Mucosa of descending colon (tissue), 3 donors: ENCODE data around the gene PNLIPRP2. TPM values are rescaled to one million over a fixed set of nuclear protein-coding genes. Genes with fewer than 3 reads are reported as not detected.

Experiments
- ATAC-seq: fragments of 200-7000 bp; cut with Tn5 transposase; one replicate; pipeline ENCODE4 v1.9.1; 2020; ENCODE audit warnings: mild to moderate bottlenecking, moderate library complexity
- DNase-seq, 3 donors: peaks; one replicate each; pipeline ENCODE4 v3.0.0-alpha.2; 2020
- H3K36me3 ChIP-seq: fragments of 200-600 bp; one replicate; pipeline ENCODE4 v1.8.0; 2021; ENCODE audit warnings: low read depth, mild to moderate bottlenecking
- H3K4me1 ChIP-seq: fragments of 200-600 bp; one replicate; pipeline ENCODE4 v1.8.0; 2021; ENCODE audit warnings: low read depth, mild to moderate bottlenecking
- H3K4me3 ChIP-seq: fragments of 200-600 bp; one replicate; pipeline ENCODE4 v1.8.0; 2021; ENCODE audit warnings: mild to moderate bottlenecking
- H3K9me3 ChIP-seq: fragments of 200-600 bp; one replicate; pipeline ENCODE4 v1.8.0; 2021; ENCODE audit warnings: mild to moderate bottlenecking
- intact Hi-C, 2 donors: fragments of 100-400 bp; cut with DNase I in 1 of 2; cut with micrococcal nuclease in 1 of 2; formaldehyde crosslinking; loops; one replicate each; pipeline versions ENCODE4 v1.11.0 to v1.11.1; 2022; cut with DNase I, micrococcal nuclease
- total RNA-seq, 3 donors: library from RNA; stranded (reverse); fragmentation: NEBNext Ultra II Directional in 2 of 3; extraction: Animal tissue kit (Norgen Biotek cat#: 25700) in 2 of 3; gene quantifications; one replicate each; pipeline versions ENCODE4 v1.2.1 to v1.2.4, GENCODE V29; 2021 to 2023
- TF ChIP-seq, protein P1 (sequence below): fragments of 200-600 bp; IDR thresholded peaks from one replicate; pipeline ENCODE4 v1.8.0; 2022; ENCODE audit warnings: antibody characterized with exemption, mild to moderate bottlenecking
- donor health status: DM: no; HTN: no; CAD: no; lungs with moderate emphysema.
- donor health status: DM: no; HTN: no; CAD: no.
- donor health status: DM: no; HTN: yes; CAD: no.

The PNLIPRP2 gene
- total RNA-seq, 3 donors from 2014 or later, result 2.8 to 8.9 (median 2.8) TPM

DNA sequence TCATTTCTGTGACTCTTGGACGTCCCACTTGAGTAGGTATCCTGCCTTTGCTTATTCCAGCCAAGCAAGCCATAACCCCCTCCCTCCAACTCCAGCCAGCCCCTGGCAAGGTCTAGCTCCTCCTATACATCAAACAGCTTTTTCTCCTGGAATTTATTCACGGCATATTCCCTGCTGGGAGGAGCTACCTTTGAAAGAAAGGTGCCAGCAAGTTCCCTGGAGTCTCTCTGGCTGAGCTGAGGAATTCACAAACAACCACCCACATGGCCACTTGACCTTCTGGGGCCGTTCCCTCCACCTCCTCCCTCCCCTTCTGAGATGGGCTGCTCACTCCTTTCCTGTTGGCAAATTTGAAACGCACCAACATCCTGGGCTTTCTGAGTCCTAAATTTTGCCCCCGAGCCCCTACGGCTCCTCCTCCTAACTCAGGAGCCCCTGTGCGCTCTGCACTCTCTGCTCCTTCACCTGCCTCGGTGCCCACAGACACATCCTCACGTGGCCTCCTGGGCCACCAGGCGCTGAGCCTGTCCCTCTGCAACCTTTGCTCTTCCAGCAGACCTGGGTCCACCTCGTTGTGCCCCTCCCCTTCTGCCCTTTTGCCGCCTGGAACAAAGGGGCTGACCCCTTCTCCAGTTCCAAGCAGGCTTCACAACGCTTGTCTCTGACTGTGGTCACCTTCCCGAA is 73.6 kb downstream of the PNLIPRP2 start:
- TF ChIP-seq, protein P1, sequence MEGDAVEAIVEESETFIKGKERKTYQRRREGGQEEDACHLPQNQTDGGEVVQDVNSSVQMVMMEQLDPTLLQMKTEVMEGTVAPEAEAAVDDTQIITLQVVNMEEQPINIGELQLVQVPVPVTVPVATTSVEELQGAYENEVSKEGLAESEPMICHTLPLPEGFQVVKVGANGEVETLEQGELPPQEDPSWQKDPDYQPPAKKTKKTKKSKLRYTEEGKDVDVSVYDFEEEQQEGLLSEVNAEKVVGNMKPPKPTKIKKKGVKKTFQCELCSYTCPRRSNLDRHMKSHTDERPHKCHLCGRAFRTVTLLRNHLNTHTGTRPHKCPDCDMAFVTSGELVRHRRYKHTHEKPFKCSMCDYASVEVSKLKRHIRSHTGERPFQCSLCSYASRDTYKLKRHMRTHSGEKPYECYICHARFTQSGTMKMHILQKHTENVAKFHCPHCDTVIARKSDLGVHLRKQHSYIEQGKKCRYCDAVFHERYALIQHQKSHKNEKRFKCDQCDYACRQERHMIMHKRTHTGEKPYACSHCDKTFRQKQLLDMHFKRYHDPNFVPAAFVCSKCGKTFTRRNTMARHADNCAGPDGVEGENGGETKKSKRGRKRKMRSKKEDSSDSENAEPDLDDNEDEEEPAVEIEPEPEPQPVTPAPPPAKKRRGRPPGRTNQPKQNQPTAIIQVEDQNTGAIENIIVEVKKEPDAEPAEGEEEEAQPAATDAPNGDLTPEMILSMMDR, result no peak
- no peaks in the 10 kb centered on the region for H3K4me1 ChIP-seq
- H3K36me3 ChIP-seq, result no peaks in the 10 kb centered on the region
- intact Hi-C loops, result no loop called here
- no peak for ATAC-seq
- DNase-seq, result no peak
- H3K9me3 ChIP-seq, result no peaks in the 10 kb centered on the region
- no peak overlapping the region for H3K4me3 ChIP-seq

Other genes with a start within 250 kb of the PNLIPRP2 start
- under 1 TPM in 1 of 3 donors, not detected in 2; 0.28 TPM for gene PNLIPRP3, start 193.1 kb upstream of the PNLIPRP2 start, total RNA-seq
- not detected for gene PNLIP, start 75.0 kb upstream of the PNLIPRP2 start, total RNA-seq
- under 1 TPM in 1 of 3 donors, not detected in 2; 0.75 TPM for gene PNLIPRP1, start 30.0 kb upstream of the PNLIPRP2 start, total RNA-seq
- 10 to 100 TPM in 1 of 3 donors, 1 to 10 TPM in 2; 7.7 to 20.6 (median 8.8) TPM for gene HSPA12A, start 121.6 kb downstream of the PNLIPRP2 start, total RNA-seq
- under 1 TPM in 1 of 3 donors, not detected in 2; 0.31 TPM for gene ENO4, start 228.5 kb downstream of the PNLIPRP2 start, total RNA-seq